GM12875 (cell line): ENCODE measurements around the gene TMOD1.

Experiments used
- H3K4me3 ChIP-seq: one replicate; pipeline ENCODE4 v1.5.1; 2011; ENCODE audit warnings: low read depth, low read length, control low read depth
- CTCF ChIP-seq: IDR thresholded peaks from 2 replicates; pipeline ENCODE4 v1.5.1; 2011; ENCODE audit warnings: low read depth, mild to moderate bottlenecking, control low read depth, inconsistent platforms, low read length, moderate library complexity, borderline replicate concordance; ENCODE audit not compliant: insufficient read depth

TMOD1 gene

GRCh38 chr9:97534961-97535594 is 33.6 kb downstream of the TMOD1 start:
- TF ChIP-seq CTCF: no peak
- H3K4me3 ChIP-seq: no peak overlapping the region

- no peak for TF ChIP-seq CTCF
- no peak overlapping the region for H3K4me3 ChIP-seq
These were observed 34.3 kb downstream of the TMOD1 start for GRCh38 chr9:97535771-97536170.

GRCh38 chr9:97536480-97536879 is 35.0 kb downstream of the TMOD1 start:
- no peak for TF ChIP-seq CTCF
- no peak overlapping the region for H3K4me3 ChIP-seq

- H3K4me3 ChIP-seq: no peak overlapping the region
- no peak for TF ChIP-seq CTCF
These were observed 42.1 kb downstream of the TMOD1 start for GRCh38 chr9:97543561-97543960.

- H3K4me3 ChIP-seq: no peak overlapping the region
- TF ChIP-seq CTCF: no peak
These were observed 44.0 kb downstream of the TMOD1 start for GRCh38 chr9:97545486-97545885.

- no peak overlapping the region for H3K4me3 ChIP-seq
- no peak for TF ChIP-seq CTCF
These were observed 45.8 kb downstream of the TMOD1 start for GRCh38 chr9:97547098-97547829.

GRCh38 chr9:97548379-97548778 is 46.9 kb downstream of the TMOD1 start:
- H3K4me3 ChIP-seq: no peak overlapping the region
- no peak for TF ChIP-seq CTCF
